Measurements from ENCODE around the gene BPIFB6.

- TF ChIP-seq SUZ12 (IDR thresholded peaks at IDR 0.05; ENCODE audit: extremely low read depth, insufficient read depth, insufficient read length) (no peak), ZNF274 (IDR thresholded peaks at IDR 0.05; ENCODE audit: low read depth, low read length) (no peak), YY1 (IDR thresholded peaks at IDR 0.05; ENCODE audit: insufficient read depth, insufficient read length) (no peak)
Measured at GRCh38 chr20:33067806-33068205, 36.4 kb downstream of the BPIFB6 start.

All from NT2/D1 (cell line).